Body of pancreas (tissue), 4 donors: ENCODE results near the gene DLG2.

Experiments
- CTCF ChIP-seq, 7 experiments: fragments of 450-650 bp in 4 of 7; fragments of 200-600 bp in 3 of 7; sonication (generic) in 3 of 7; IDR thresholded peaks; one replicate each; pipeline ENCODE4 v1.5.1; 2016 to 2019; ENCODE audit warnings: antibody characterized with exemption in 7 of 7
- POLR2A ChIP-seq, 3 donors: fragments of 450-650 bp; IDR thresholded peaks; one replicate each; pipeline ENCODE4 v1.6.1; 2016; ENCODE audit warnings: antibody characterized with exemption in 3 of 3, mild to moderate bottlenecking in 2 of 3

DNA sequence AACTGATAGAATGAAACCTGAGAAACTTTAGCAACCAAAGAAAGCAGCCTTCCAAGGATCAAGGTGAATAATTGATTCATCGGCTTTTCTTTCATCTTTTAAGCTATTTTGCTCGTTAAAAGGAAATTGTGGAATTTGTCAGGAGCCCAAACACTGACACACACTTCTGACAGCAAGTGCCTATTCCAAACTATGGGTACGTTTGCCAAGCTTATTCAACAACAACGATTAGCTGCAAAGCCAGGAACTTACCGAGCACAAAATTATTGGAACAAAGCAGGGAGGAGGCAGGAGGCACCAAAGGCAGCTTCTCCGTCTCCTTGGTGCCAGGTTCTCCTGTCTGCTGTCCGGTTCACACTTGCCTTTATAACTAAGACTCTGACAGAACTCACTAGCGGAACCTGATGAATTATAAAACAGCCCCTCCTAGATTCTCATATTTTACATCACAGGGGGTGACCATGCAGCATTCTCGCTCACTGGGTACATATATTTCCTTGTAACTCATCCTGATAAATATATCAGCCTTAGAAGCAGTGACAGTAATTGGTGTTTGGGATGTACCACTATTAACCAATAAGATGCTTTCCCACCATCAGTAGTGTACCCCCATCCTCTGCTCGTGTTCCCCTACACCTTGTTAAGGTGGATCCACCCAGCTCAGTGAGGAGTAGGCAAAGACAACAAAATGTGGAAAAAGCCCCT, 1945.1 kb downstream of the DLG2 start:
- no peak for TF ChIP-seq POLR2A (IDR thresholded peaks at IDR 0.05)
- no peak for TF ChIP-seq CTCF (IDR thresholded peaks at IDR 0.05)
